OCI-LY7 (cell line): Measurements from ENCODE around the gene MRFAP1. TPM values are rescaled to one million over a fixed set of nuclear protein-coding genes. Genes with fewer than 3 reads are reported as not detected.
A peak's percentile ranks its signal among the peaks of the same experiment; 100 is the strongest.

Experiments
- BruUV-seq: library from RNA; stranded (reverse); fragments of 400-500 nt; replicated peaks from 2 replicates; lab custom pipeline; 2021; lab: Mats Ljungman, UMichigan
- CTCF ChIA-PET: fragments of 300-600 bp; sonication (Branson Sonifier 250); formaldehyde crosslinking; loops from one replicate; lab custom pipeline; 2022; ENCODE audit warnings: antibody characterized with exemption; ENCODE audit not compliant: unreplicated experiment; lab: Charles Lee
- POLR2A ChIA-PET: fragments of 300-600 bp; sonication (Branson Sonifier 250); formaldehyde crosslinking; loops from one replicate; lab custom pipeline; 2022; ENCODE audit warnings: antibody characterized with exemption; lab: Charles Lee
- DNase-seq: peaks from one replicate; pipeline ENCODE4 v3.0.0-alpha.2; 2015; ENCODE audit warnings: low spot score
- H2AFZ ChIP-seq: fragments of 200-600 bp; sonication (generic), shearing (Covaris generic); 2 replicates; pipeline ENCODE4 v1.6.1; 2014; ENCODE audit warnings: mild to moderate bottlenecking, antibody characterized with exemption, low read length, moderate library complexity
- H3K27ac ChIP-seq: fragments of 200-600 bp; sonication (generic); 2 replicates; pipeline ENCODE4 v1.5.1; 2014; ENCODE audit warnings: mixed run types, low read depth, mild to moderate bottlenecking, moderate library complexity, low read length, inconsistent platforms; ENCODE audit not compliant: poor library complexity, severe bottlenecking
- H3K36me3 ChIP-seq: fragments of 200-600 bp; sonication (generic); 2 replicates; pipeline ENCODE4 v1.6.1; 2014; ENCODE audit warnings: mild to moderate bottlenecking, antibody characterized with exemption, low read length, moderate library complexity, mixed read lengths; ENCODE audit not compliant: insufficient read depth
- H3K4me1 ChIP-seq: fragments of 200-600 bp; sonication (generic); 2 replicates; pipeline ENCODE4 v1.5.1; 2014; ENCODE audit warnings: mild to moderate bottlenecking, low read length; ENCODE audit not compliant: insufficient read depth, poor library complexity, severe bottlenecking
- H3K4me2 ChIP-seq: fragments of 200-600 bp; sonication (generic); 2 replicates; pipeline ENCODE4 v1.6.1; 2014; ENCODE audit warnings: mild to moderate bottlenecking, low read length
- H3K4me3 ChIP-seq: fragments of 200-600 bp; sonication (generic); 2 replicates; pipeline ENCODE4 v1.5.1; 2014; ENCODE audit warnings: mild to moderate bottlenecking, low read depth, low read length; ENCODE audit not compliant: poor library complexity, severe bottlenecking
- H3K79me2 ChIP-seq: fragments of 200-600 bp; sonication (generic); 2 replicates; pipeline ENCODE4 v1.6.1; 2016; ENCODE audit warnings: low read depth, mild to moderate bottlenecking, low read length, moderate library complexity, mixed read lengths; ENCODE audit not compliant: insufficient read depth
- H3K9me2 ChIP-seq: fragments of 200-600 bp; sonication (generic); 2 replicates; pipeline ENCODE4 v1.6.1; 2016; ENCODE audit warnings: mild to moderate bottlenecking, low read length, mixed read lengths; ENCODE audit not compliant: insufficient read depth
- H3K9me3 ChIP-seq: fragments of 200-600 bp; sonication (generic); 2 replicates; pipeline ENCODE4 v1.6.1; 2014; ENCODE audit warnings: mild to moderate bottlenecking, mixed run types, low read length, mixed read lengths
- H4K20me1 ChIP-seq: fragments of 200-600 bp; sonication (generic); 2 replicates; pipeline ENCODE4 v1.6.1; 2014; ENCODE audit warnings: mild to moderate bottlenecking, antibody characterized with exemption, low read length, moderate library complexity, mixed read lengths; ENCODE audit not compliant: insufficient read depth
- CTCF ChIP-seq: fragments of 200-600 bp; sonication (generic); conservative IDR thresholded peaks from 2 replicates; pipeline ENCODE4 v1.5.1; 2014; ENCODE audit warnings: mild to moderate bottlenecking, antibody characterized with exemption, low read length, moderate library complexity, mixed read lengths
- EZH2phosphoT487 ChIP-seq: fragments of 200-600 bp; sonication (generic); IDR thresholded peaks from 2 replicates; pipeline ENCODE4 v1.6.1; 2018; ENCODE audit warnings: low read depth, borderline replicate concordance, mild to moderate bottlenecking, mixed run types, antibody characterized with exemption, low read length, moderate library complexity, mixed read lengths
- intact Hi-C: fragments of 100-400 bp; cut with micrococcal nuclease; formaldehyde crosslinking; loops from one replicate; pipeline ENCODE4 v1.10.0; 2022; ENCODE audit not compliant: unreplicated experiment
- total RNA-seq, 2 experiments: library from RNA; depleted of rRNA in 1 of 2; stranded (reverse); fragments of >200 nt in 1 of 2; shearing (Covaris generic) in 1 of 2; gene quantifications; 2 replicates each; pipeline ENCODE4 v1.2.3, GENCODE V29; 2014 to 2022

Gene MRFAP1
- total RNA-seq, 2 experiments from 2014 or later = 90.8 to 224 TPM

- CTCF ChIA-PET = interaction anchor here (0.7 kb wide), 1 partner anchor 8 kb away, joined by 3 read pairs; no protein-coding TSS in a partner anchor
- TF ChIP-seq EZH2phosphoT487 (no peak), CTCF (no peak)
- no TSS peak for BruUV-seq
Observed at GRCh38 chr4:6641971-6642320, 1.5 kb downstream of the MRFAP1 start.

GRCh38 chr4:6643141-6643847 lies 2.8 kb downstream of the MRFAP1 start:
- Histone ChIP-seq H3K36me3 (peaks cover 29% of the 10 kb centered on the region), H4K20me1 (peaks cover 18% of the 10 kb centered on the region), H3K27ac (no peak overlapping the region), H3K4me2 (peak overlapping the region; percentile 95; the same call in 1 of the 2 replicates), H3K4me1 (peaks cover 26% of the 10 kb centered on the region), H3K79me2 (peaks cover 27% of the 10 kb centered on the region), H3K4me3 (peak overlapping the region; percentile 87), H3K9me3 (no peaks in the 10 kb centered on the region), H3K9me2 (no peaks in the 10 kb centered on the region), H2AFZ (no peak overlapping the region)
- POLR2A ChIA-PET = interaction anchor here (0.7 to 1.9 kb wide), 3 partner anchors 10 to 20 kb away, joined by 3 to 5 read pairs (median 4); no protein-coding TSS in a partner anchor
- no peak for DNase-seq
- BruUV-seq = no TSS peak
- intact Hi-C loops = loop anchor here (10.0 kb wide), 1 partner anchor 342 kb away; no protein-coding TSS in a partner anchor
- CTCF ChIA-PET = no interaction called here
- TF ChIP-seq CTCF (no peak), EZH2phosphoT487 (no peak)

More at GRCh38 chr4:6641971-6642320, 1.5 kb downstream of the MRFAP1 start:
- peaks cover 27% of the 10 kb centered on the region for H3K79me2 ChIP-seq
- H3K27ac ChIP-seq = no peak overlapping the region
- H2AFZ ChIP-seq = no peak overlapping the region
- intact Hi-C loops = loop anchor here (2.0 to 10.0 kb wide), 3 partner anchors 75 to 343 kb away; partner anchors contain the start of genes BLOC1S4 and KIAA0232
- peak overlapping the region; percentile 95 for H3K4me2 ChIP-seq
- peak overlapping the region; percentile 87 for H3K4me3 ChIP-seq
- peaks cover 29% of the 10 kb centered on the region for H3K36me3 ChIP-seq
- H4K20me1 ChIP-seq = peaks cover 18% of the 10 kb centered on the region
- H3K4me1 ChIP-seq = peaks cover 19% of the 10 kb centered on the region
- POLR2A ChIA-PET = interaction anchor here (0.6 to 3.2 kb wide), 5 partner anchors 9 to 93 kb away, joined by 3 to 12 read pairs (median 3); a partner anchor contains a TSS
- DNase-seq = no peak
- H3K9me3 ChIP-seq = no peaks in the 10 kb centered on the region
- H3K9me2 ChIP-seq = no peaks in the 10 kb centered on the region
